BJ (cell line): ENCODE results near the gene LDLRAD4. TPM values are rescaled to one million over a fixed set of nuclear protein-coding genes. Genes with fewer than 3 reads are reported as not detected.

ENCODE experiments used
- CTCF ChIA-PET: fragments of 350-600 bp; formaldehyde crosslinking; extraction: SDS; loops from one replicate; lab custom pipeline; 2021; ENCODE audit warnings: antibody characterized with exemption, inconsistent platforms; lab: Yijun Ruan, JAX
- POLR2A ChIA-PET: fragments of 300-600 bp; sonication (Branson Sonifier 250); formaldehyde crosslinking; extraction: SDS; loops from one replicate; lab custom pipeline; 2021; ENCODE audit warnings: antibody characterized with exemption; lab: Charles Lee
- DNase-seq: peaks from one replicate; pipeline ENCODE4 v3.0.0-alpha.2; 2011; ENCODE audit warnings: low read depth
- H3K27me3 ChIP-seq: 2 replicates; pipeline ENCODE4 v1.6.0; 2011; ENCODE audit warnings: low read length; ENCODE audit not compliant: control insufficient read depth, insufficient read depth
- H3K36me3 ChIP-seq: 2 replicates; pipeline ENCODE4 v1.5.1; 2011; ENCODE audit warnings: low read length; ENCODE audit not compliant: control insufficient read depth, insufficient read depth
- H3K4me3 ChIP-seq: 2 replicates; pipeline ENCODE4 v1.5.1; 2011; ENCODE audit warnings: low read depth, mild to moderate bottlenecking, control low read depth, low read length
- polyA plus RNA-seq: library from polyadenylated mRNA; depleted of rRNA; stranded (reverse); fragments of >200 nt; gene quantifications from 2 replicates; pipeline ENCODE4 v1.2.3, GENCODE V29; 2011
- TF ChIP-seq, protein P1 (sequence below): IDR thresholded peaks from 2 replicates; pipeline ENCODE4 v1.5.1; 2011; ENCODE audit warnings: low read depth, mild to moderate bottlenecking, control low read depth, inconsistent platforms, low read length, moderate library complexity; ENCODE audit not compliant: insufficient read depth

The LDLRAD4 gene
- polyA plus RNA-seq, 1 experiment = not detected

DNA sequence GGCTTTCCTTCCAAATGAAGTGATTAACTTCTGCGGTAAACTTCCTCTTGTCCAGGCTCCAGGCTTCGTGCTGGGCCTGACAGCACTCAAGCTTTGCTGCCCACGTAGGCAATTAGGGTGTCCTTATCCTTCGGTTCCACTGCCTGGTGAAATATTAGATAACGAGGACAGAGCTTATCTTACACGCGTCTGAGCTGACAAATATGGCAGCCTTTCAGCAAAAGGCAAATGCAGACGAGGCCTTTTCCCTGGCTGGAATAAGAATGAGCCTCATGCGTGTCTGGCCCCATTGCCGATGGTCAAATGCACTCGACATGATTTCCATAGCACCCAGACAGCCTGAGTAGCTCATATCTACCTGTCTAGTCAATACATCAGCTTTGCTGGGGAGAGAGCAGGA, 366.3 kb downstream of the LDLRAD4 start:
- no peaks in the 10 kb centered on the region for H3K27me3 ChIP-seq
- no peak for DNase-seq
- ChIA-PET POLR2A (no interaction called here), CTCF (no interaction called here)
- H3K36me3 ChIP-seq = no peaks in the 10 kb centered on the region
- no peak overlapping the region for H3K4me3 ChIP-seq
- TF ChIP-seq, protein P1, sequence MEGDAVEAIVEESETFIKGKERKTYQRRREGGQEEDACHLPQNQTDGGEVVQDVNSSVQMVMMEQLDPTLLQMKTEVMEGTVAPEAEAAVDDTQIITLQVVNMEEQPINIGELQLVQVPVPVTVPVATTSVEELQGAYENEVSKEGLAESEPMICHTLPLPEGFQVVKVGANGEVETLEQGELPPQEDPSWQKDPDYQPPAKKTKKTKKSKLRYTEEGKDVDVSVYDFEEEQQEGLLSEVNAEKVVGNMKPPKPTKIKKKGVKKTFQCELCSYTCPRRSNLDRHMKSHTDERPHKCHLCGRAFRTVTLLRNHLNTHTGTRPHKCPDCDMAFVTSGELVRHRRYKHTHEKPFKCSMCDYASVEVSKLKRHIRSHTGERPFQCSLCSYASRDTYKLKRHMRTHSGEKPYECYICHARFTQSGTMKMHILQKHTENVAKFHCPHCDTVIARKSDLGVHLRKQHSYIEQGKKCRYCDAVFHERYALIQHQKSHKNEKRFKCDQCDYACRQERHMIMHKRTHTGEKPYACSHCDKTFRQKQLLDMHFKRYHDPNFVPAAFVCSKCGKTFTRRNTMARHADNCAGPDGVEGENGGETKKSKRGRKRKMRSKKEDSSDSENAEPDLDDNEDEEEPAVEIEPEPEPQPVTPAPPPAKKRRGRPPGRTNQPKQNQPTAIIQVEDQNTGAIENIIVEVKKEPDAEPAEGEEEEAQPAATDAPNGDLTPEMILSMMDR = no peak

- H3K4me3 ChIP-seq = no peak overlapping the region
- ChIA-PET CTCF (no interaction called here), POLR2A (no interaction called here)
- H3K27me3 ChIP-seq = no peaks in the 10 kb centered on the region
- TF ChIP-seq, protein P1 = no peak
- H3K36me3 ChIP-seq = no peaks in the 10 kb centered on the region
- no peak for DNase-seq
These were observed 367.0 kb downstream of the LDLRAD4 start for GRCh38 chr18:13585379-13586153.

- CTCF ChIA-PET = no interaction called here
- TF ChIP-seq, protein P1 = no peak
- POLR2A ChIA-PET = no interaction called here
These were observed 368.4 kb downstream of the LDLRAD4 start for GRCh38 chr18:13587001-13587400.

DNA sequence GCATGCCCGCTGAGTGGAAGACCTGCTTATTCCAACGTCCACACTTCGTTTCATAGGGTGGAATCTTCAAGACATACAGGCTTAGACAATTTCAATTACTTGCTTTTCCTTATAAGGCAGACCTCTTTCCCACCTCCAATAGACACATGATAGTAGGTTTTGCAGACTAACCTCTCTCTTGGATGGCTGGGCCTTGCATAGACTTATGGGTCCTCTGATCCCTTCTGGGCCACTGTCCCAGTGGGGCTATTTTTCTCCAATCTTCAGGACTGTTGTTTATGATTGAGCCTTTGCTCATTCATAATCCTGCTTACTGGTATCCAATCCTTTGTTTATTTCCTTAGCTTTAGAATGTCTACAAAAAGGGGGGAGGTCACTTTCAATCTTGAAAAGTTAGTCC, 368.9 kb downstream of the LDLRAD4 start:
- Histone ChIP-seq H3K36me3 (no peaks in the 10 kb centered on the region), H3K4me3 (no peak overlapping the region), H3K27me3 (no peaks in the 10 kb centered on the region)
- ChIA-PET CTCF (no interaction called here), POLR2A (no interaction called here)
- TF ChIP-seq, protein P1 = no peak
- DNase-seq = no peak

More at GRCh38 chr18:13587001-13587400, 368.4 kb downstream of the LDLRAD4 start:
- Histone ChIP-seq H3K27me3 (no peaks in the 10 kb centered on the region), H3K36me3 (no peaks in the 10 kb centered on the region), H3K4me3 (no peak overlapping the region)
- no peak for DNase-seq

- TF ChIP-seq, protein P1 = no peak
- no peaks in the 10 kb centered on the region for H3K36me3 ChIP-seq
- CTCF ChIA-PET = no interaction called here
- no peaks in the 10 kb centered on the region for H3K27me3 ChIP-seq
- no peak overlapping the region for H3K4me3 ChIP-seq
- no peak for DNase-seq
- POLR2A ChIA-PET = no interaction called here
These were observed 369.4 kb downstream of the LDLRAD4 start for GRCh38 chr18:13587937-13588336.
